AG04449 (cell line): Measurements from ENCODE around the gene PSME4.

Source experiments
- CTCF ChIA-PET: fragments of 350-600 bp; formaldehyde crosslinking; extraction: SDS; loops from one replicate; lab custom pipeline; 2021; ENCODE audit warnings: antibody characterized with exemption; lab: Yijun Ruan, JAX
- POLR2A ChIA-PET: fragments of 400-600, 350-600 bp; formaldehyde crosslinking; extraction: SDS; loops from one replicate; lab custom pipeline; 2020; ENCODE audit warnings: antibody characterized with exemption, inconsistent platforms; lab: Yijun Ruan, JAX
- DNase-seq: peaks from one replicate; pipeline ENCODE4 v3.0.0-alpha.2; 2010; ENCODE audit warnings: low read depth, low spot score
- H3K4me3 ChIP-seq: 2 replicates; pipeline ENCODE4 v1.5.1; 2011; ENCODE audit warnings: low read depth, mild to moderate bottlenecking, control low read depth, low read length
- CTCF ChIP-seq: IDR thresholded peaks from one replicate; pipeline ENCODE4 v1.5.1; 2011; ENCODE audit warnings: mild to moderate bottlenecking, moderate library complexity, low read length, control low read depth, inconsistent platforms; ENCODE audit not compliant: insufficient read depth; ENCODE audit errors: missing control alignments

PSME4 gene

GRCh38 chr2:54008439-54008838 is 37.6 kb upstream of the PSME4 start:
- POLR2A ChIA-PET, result no interaction called here
- CTCF ChIA-PET, result no interaction called here
- DNase-seq, result no peak
- H3K4me3 ChIP-seq, result no peak overlapping the region
- TF ChIP-seq CTCF, result no peak

GRCh38 chr2:54000524-54000923 is 29.7 kb upstream of the PSME4 start:
- no peak overlapping the region for H3K4me3 ChIP-seq
- no peak for DNase-seq
- ChIA-PET POLR2A (no interaction called here), CTCF (interaction anchor here (1.4 kb wide), 1 partner anchor 9 kb away, joined by 3 read pairs; no protein-coding TSS in a partner anchor)
- no peak for TF ChIP-seq CTCF

- CTCF ChIA-PET, result interaction anchor here (1.0 to 1.4 kb wide), 2 partner anchors 9 to 11 kb away, joined by 3 read pairs; no protein-coding TSS in a partner anchor
- no peak for DNase-seq
- POLR2A ChIA-PET, result no interaction called here
Observed at GRCh38 chr2:54000122-54000521, 29.3 kb upstream of the PSME4 start.

GRCh38 chr2:53998834-53999233 is 28.0 kb upstream of the PSME4 start:
- CTCF ChIA-PET, result no interaction called here

More at GRCh38 chr2:54000122-54000521, 29.3 kb upstream of the PSME4 start:
- H3K4me3 ChIP-seq, result no peak overlapping the region
- no peak for TF ChIP-seq CTCF

GRCh38 chr2:53994818-53995808 is 24.3 kb upstream of the PSME4 start:
- TF ChIP-seq CTCF, result no peak
- no peak overlapping the region for H3K4me3 ChIP-seq
- CTCF ChIA-PET, result no interaction called here
- no peak for DNase-seq
- POLR2A ChIA-PET, result no interaction called here

More at GRCh38 chr2:53998834-53999233, 28.0 kb upstream of the PSME4 start:
- no peak overlapping the region for H3K4me3 ChIP-seq
- POLR2A ChIA-PET, result no interaction called here
- no peak for TF ChIP-seq CTCF
- no peak for DNase-seq

- ChIA-PET POLR2A (no interaction called here), CTCF (no interaction called here)
Observed at GRCh38 chr2:53991948-53992347, 21.2 kb upstream of the PSME4 start.

More at GRCh38 chr2:53991948-53992347, 21.2 kb upstream of the PSME4 start:
- TF ChIP-seq CTCF, result no peak
- no peak for DNase-seq
- H3K4me3 ChIP-seq, result no peak overlapping the region
